Heart left ventricle (tissue), 13 donors: ENCODE measurements around the gene GJB5.

Experiments used
- POLR2A ChIP-seq, 2 donors: fragments of 450-650 bp; IDR thresholded peaks; one replicate each; pipeline ENCODE4 v1.6.1; 2017; ENCODE audit warnings: antibody characterized with exemption in 2 of 2, mild to moderate bottlenecking in 2 of 2, moderate library complexity in 2 of 2
- TF ChIP-seq, protein P1 (sequence below), 12 donors: fragments of 200-600 bp; sonication (generic) in 4 of 12; IDR thresholded peaks; one replicate each; pipeline versions ENCODE4 v1.5.0 to v1.8.0; 2018 to 2022; ENCODE audit warnings: antibody characterized with exemption in 12 of 12, mild to moderate bottlenecking in 5 of 12
- donor health status: ischemic (EF 13 %, LVEDD 7.1; RV severe dilation, severe dysfunction).
- donor health status: DM: no; HTN: yes; CAD: no.
- donor health status: DM: no; HTN: no; CAD: no.
- donor health status: ischemic (EF 25% LVEDD 6.9; RV normal size, moderate dysfunction).
- donor health status: ischemic (EF 25% LVEDD 5.7; RV mildly dilated, moderate dysfunction).
- donor health status: ischemic (EF 35%, LVEDD 5.7; RV mildly dilated, moderate dysfunction).
- donor health status: nonischemic (EF 11% LVEDD 7.7; RV severe dilation, severe dysfunction).
- donor health status: DM: yes; HTN: yes; CAD: no.
- donor health status: PGD.
- donor health status: ischemic (EF 29% LVEDD 5.4; RV normal size, mild dysfunction).
- donor health status: nonischemic (EF 23%, LVEDD 6.1; RV moderate dilation, normal function).

DNA sequence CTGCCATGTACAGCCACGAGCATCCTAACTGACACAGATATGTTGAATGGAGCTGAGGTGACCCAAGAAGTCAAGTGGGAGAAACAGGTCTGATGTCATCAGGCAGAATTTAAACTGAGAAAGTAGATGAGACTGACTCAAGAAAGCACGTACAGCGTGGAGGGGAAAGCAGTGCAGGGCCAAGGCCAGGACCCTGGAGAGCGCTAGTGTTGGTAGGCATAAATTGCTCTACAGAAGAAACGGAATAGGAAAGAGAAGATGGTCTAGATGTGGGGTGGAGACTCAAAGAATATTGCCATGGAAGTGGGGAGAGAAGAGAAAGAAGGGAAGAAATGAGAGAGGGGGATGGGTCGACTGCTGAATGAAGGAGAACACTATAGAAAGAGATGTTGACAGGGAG lies 45.3 kb upstream of the GJB5 start:
- TF ChIP-seq, protein P1, sequence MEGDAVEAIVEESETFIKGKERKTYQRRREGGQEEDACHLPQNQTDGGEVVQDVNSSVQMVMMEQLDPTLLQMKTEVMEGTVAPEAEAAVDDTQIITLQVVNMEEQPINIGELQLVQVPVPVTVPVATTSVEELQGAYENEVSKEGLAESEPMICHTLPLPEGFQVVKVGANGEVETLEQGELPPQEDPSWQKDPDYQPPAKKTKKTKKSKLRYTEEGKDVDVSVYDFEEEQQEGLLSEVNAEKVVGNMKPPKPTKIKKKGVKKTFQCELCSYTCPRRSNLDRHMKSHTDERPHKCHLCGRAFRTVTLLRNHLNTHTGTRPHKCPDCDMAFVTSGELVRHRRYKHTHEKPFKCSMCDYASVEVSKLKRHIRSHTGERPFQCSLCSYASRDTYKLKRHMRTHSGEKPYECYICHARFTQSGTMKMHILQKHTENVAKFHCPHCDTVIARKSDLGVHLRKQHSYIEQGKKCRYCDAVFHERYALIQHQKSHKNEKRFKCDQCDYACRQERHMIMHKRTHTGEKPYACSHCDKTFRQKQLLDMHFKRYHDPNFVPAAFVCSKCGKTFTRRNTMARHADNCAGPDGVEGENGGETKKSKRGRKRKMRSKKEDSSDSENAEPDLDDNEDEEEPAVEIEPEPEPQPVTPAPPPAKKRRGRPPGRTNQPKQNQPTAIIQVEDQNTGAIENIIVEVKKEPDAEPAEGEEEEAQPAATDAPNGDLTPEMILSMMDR (IDR thresholded peaks at IDR 0.05), result no peak
- no peak for TF ChIP-seq POLR2A (IDR thresholded peaks at IDR 0.05)
